OCI-M2 (cell line): ENCODE data around the gene LRRC51.
"Not testable (repeated sequence)": the region's sequence is repeated elsewhere in the genome, so short reads cannot be mapped to it uniquely, and the experiment has no call there.

ENCODE experiments used
- DNase-seq: peaks from one replicate; lab custom pipeline; 2025; ENCODE audit not compliant: unreplicated experiment; lab: John Stamatoyannopoulos, UW

Gene LRRC51

DNA sequence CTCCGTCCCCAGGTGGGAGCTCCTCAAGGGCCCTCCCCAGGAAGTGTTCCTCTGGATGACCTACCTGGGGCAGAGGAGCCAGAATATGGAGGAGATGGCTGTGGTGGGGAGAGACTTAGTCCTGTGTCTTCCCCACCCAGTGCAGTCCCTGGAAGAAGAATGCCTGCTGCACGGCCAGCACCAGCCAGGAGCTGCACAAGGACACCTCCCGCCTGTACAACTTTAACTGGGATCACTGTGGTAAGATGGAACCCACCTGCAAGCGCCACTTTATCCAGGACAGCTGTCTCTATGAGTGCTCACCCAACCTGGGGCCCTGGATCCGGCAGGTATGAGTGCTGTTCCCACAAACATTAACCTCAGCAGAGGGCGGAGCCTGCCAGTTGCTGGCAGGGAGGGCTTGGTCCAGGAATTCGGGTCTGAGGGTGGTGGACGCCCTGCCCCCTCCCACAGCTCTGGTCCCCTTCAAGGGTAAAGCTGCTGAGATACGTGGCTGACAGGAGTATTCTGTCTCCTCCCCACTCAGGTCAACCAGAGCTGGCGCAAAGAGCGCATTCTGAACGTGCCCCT lies 58.3 kb downstream of the LRRC51 start:
- DNase-seq, result no peak

DNA sequence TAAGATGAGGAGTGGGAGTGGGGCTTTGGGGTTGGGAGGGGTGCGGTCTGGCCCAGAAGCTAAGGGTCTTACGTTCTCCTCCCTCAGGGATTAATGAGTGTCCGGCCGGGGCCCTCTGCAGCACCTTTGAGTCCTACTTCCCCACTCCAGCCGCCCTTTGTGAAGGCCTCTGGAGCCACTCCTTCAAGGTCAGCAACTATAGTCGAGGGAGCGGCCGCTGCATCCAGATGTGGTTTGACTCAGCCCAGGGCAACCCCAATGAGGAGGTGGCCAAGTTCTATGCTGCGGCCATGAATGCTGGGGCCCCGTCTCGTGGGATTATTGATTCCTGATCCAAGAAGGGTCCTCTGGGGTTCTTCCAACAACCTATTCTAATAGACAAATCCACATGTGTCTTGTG lies 58.9 kb downstream of the LRRC51 start:
- no peak for DNase-seq

DNA sequence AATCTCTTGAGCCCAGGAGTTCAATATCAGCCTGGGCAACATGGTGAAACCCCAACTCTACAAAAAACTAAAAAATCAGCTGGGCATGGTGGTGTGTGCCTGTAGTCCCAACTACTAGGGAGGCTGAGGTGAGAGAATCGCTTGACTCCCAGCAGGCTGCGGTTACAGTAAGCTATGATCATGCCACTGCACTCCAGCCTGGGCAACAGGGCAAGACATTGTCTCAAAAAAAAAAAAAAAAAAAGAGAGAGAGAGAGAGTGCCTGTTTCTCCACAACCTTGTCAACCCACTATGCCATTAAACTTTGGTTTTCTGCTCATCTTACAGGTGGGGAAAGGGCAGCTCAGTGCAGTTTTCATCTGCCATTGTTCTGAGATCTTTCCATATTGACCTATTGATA lies 60.0 kb downstream of the LRRC51 start:
- no peak for DNase-seq

DNA sequence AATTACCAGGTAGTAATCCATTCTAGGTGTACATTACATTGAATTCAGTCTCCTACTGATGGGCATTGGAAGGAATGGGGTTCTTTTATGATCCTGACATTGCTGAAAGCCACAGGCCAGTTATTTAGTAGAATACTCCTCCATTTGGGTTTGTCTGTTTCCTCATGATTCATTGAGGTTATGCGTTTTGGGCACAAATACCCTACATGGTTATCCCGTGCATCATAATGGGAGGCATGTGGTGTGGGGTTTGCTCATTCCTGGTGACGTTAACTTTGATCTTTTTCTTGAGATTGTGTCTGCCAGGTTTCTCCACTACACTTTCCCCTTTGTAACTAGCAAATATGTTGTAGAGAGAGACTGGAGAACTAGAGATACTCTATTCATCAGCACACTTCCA lies 60.4 kb downstream of the LRRC51 start:
- no peak for DNase-seq

DNA sequence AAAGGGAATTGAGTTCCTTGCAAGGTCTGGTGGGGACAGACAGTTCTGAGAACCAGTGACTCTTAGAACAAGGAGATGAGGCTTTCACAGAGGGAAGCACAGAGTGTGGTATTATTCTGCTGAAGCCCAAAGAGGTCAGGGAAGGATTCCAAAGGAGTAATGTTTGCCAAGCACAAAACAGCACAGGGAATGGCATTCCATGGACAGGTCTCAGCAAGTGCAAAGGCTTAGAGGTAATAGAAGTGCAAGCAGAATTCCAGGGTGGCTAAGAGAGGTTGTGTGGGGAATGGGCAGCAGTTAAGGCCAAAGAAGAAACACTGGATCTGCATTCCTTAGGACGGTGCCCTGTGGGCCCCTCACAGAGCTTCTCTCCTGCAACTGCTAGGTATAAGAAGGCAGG lies 61.4 kb downstream of the LRRC51 start:
- not testable (repeated sequence) for DNase-seq

DNA sequence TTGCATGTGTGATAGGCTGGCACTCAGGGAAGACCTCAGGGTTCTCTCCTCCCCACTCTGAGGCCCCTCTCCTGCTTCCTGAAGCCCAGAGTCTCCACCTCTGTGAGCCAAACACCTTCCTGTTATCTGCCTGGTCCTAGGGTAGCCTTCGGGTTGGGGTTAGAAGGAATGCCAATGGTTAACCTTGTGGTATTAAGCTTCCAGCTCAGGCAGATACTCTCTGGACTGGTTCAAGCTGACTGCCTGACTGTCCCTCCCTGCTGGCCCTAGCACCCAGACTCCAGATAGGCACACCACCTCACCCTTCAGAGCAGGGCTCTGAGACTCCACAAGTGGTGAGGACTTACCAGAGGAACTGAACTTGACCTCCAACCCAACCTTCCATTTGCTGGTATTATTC lies 61.9 kb downstream of the LRRC51 start:
- not testable (repeated sequence) for DNase-seq

DNA sequence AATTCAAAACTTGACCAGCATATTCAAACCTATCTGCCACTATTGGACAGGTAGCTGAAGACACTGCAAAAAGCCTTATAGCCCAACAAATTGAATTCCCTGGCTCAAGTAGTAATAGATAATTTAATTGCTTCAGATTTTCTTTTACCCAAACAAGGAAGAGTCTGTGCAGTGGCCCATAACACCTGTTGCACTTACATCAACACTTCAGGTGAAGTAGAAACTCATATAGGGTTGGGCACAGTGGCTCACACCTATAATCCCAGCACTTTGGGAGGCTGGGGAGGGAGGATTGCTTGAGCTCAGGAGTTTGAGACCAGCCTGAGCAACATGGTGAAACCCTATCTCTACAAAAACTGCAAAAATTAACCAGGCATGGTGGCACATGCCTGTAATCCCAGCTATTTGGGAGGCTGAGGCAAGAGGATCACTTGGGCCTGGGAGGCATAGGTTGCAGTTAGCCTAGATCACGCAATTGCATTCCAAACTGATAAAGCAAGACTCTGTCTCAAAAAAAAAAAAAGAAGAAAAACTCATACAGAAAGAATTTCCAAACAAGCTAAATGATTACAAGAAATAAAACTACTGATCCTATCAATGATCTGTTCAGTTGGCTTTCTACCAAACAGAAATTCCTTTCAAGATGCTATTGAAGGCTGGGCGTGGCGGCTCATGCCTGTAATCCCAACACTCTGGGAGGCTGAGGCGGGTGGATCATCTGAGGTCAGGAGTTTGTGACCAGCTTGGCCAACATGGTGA lies 64.3 kb downstream of the LRRC51 start:
- DNase-seq, result no peak
